HG03469 (cell line): ENCODE data around the gene ATP11A.
"Not testable (repeated sequence)": the region's sequence is repeated elsewhere in the genome, so short reads cannot be mapped to it uniquely, and the experiment has no call there.

Experiments
- ATAC-seq: cut with Tn5 transposase; IDR thresholded peaks from one replicate; pipeline ENCODE4 v1.9.1; 2021; ENCODE audit warnings: mild to moderate bottlenecking, moderate library complexity, moderate number of reproducible peaks; ENCODE audit not compliant: unreplicated experiment

The ATP11A gene

DNA sequence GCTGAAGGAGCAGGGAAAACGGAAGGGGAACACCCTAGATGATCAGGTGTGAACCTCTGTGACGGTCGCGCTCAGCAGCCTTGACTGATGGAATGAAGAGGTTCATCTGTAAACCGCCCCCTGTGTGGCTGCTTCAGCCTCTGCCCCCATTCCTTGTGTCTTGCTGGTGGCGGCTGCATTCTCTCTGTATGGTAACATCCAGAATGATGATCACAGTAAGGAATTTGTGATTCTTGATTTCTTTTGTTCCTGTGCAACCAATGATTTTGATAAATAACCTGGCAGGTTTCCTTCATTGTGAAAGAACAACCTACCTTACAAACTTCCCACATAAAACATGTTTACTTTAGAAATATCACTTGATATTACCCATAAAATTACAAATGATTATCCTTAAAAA is 160.4 kb downstream of the ATP11A start:
- ATAC-seq: no peak

DNA sequence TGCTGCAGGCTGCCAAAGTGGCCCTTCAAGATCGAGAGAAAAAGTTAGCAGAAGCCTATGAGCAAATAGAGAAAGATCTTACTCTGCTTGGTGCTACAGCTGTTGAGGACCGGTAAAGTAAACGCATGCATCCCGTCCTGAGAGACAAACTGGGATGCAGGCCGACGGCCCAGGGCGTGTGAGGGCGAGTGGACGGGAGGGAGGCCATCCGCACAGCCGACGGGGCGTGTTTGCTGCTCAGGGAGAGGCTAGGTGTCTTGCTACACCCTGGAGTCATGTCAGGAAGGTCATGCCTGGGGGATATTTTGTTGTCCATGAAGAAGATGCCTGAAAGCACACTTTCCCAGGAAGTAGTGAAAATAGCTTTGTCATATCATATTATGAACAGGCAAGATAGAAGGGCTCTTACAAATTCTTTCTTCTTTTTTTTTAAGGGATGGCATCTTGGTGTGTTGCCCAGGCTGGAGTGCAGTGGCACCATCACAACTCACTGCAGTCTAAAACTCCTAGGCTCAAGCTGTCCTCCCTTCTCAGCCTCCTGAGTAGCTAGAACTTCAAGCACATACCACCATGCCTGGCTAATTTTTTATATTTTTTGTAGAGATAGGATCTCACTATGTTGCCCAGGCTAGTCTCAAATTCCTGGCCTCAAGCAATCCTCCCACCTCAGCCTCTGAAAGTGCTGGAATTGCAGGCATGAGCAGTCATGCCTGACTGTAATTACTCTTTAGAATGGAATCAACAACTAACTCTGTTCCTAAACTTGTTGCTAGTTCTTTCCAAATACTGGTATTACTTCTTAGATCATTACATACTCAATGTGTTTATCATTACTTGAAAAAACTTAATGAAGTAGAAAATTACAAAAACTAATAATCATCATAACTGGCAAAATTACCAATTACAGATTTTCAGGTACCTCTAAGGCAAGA is 161.5 kb downstream of the ATP11A start:
- ATAC-seq: no peak

DNA sequence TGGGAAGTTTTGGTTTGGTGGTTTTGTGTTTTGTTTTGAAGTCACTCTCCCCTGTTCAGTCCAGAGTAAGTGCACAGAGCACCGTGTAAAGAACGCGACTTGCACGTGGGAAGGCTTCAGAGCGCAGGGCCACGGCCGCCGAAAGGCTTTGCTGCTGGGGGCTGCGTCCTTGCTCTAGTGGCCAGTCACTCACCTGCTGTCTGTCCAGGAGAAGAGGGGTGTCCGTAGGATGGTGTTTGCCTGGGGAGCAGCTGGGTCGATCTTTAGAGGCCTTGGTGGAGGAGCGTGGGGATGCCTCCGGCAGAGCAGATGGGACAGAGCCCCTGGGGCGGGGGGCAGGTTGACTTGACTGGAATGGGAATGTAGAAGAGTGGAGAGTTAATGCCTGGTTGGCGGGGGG is 162.6 kb downstream of the ATP11A start:
- no peak for ATAC-seq

- no peak for ATAC-seq
Observed at GRCh38 chr13:112852808-112853207, 163.0 kb downstream of the ATP11A start.

- ATAC-seq: no peak
Observed at GRCh38 chr13:112854321-112854720, 164.5 kb downstream of the ATP11A start.

DNA sequence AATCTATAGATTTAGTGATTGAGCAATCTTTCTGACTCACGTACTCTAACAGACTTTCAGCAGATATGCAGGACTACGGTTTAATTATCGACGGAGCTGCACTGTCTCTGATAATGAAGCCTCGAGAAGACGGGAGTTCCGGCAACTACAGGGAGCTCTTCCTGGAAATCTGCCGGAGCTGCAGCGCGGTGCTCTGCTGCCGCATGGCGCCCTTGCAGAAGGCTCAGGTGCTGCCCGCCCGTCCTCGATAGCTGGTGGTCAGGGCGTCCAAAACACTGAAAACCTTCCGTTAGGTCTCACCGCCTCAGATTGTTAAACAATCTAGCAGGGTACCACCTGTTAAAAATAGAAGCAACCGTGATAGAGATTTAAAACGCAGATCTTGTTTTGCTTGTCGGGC is 166.0 kb downstream of the ATP11A start:
- no peak for ATAC-seq

DNA sequence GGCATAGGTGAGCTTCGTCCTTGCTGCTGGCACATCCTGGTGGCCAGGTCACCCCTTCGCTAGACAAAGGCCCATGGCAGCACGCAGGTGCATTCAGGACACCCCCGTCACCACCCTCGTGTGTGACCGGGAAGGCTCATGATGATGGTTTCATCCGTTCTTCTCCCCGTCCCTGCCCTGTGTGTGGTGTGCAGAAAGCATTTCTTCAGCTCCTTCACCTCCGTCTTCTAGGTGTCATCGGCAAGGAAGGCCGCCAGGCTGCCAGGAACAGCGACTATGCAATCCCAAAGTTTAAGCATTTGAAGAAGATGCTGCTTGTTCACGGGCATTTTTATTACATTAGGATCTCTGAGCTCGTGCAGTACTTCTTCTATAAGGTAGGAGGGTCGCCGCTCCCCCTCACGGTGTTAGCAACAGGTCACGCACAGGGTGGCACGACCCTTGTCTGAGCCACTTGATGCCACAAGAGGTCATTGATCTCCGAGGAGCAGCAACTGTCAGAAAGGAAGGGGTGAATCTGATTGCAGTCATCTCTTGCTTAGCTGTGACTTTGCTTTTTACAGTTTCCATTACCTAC is 168.2 kb downstream of the ATP11A start:
- no peak for ATAC-seq

DNA sequence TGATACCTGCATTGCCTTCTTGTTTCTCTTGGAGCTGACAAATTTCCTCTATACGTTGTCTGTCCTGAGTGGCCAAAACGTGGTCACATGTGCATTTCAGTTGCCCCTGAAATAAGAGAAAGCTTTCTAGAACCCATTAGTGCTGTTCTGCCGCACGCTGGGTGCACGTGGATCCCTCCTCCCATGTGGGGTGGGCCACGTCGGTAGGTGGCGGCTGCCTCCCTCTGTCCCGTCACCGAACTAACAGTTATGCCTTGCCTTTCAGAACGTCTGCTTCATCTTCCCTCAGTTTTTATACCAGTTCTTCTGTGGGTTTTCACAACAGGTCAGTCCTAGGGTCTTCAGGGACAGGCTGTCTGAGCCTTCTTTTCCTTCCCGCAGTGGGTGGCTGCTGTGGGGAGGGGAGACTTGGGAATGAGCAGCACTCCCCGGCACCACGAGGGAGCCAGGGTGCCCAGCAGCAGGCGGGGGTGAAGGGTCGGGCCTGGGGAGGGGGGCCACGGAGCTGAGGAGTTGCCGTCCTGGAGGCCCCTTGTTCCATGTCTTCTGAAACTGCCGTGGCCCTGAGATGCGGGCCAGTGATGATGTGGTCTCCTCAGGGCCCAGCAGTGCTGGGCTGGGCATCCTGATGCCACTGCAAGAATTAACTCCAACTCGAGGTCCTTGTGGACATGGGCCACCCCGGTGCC is 169.4 kb downstream of the ATP11A start:
- no peak for ATAC-seq

DNA sequence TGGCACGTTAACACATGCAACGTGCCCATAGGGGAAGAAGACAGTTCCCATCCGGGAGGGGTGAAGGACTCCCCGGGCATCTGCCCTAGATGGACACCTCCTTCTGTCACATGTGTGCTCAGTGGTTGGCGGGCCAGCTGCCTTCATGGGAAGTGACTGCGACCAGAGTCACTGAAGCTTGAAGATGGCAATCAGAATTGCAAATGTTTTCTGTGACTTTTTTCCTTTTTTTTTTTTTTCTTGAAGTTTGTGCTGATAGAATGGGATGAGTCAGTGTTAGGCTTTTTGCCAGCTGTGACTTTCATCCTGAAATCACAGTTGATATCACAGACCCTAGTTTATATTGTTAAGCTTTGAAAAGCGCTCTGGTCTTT is 170.0 kb downstream of the ATP11A start:
- ATAC-seq: peak; percentile 91

GRCh38 chr13:112861876-112862615 is 172.2 kb downstream of the ATP11A start:
- no peak for ATAC-seq

- not testable (repeated sequence) for ATAC-seq
Observed at GRCh38 chr13:112863356-112863755, 173.5 kb downstream of the ATP11A start.

- not testable (repeated sequence) for ATAC-seq
Observed at GRCh38 chr13:112865478-112865877, 175.6 kb downstream of the ATP11A start.

GRCh38 chr13:112867301-112867711 is 177.5 kb downstream of the ATP11A start:
- ATAC-seq: no peak

DNA sequence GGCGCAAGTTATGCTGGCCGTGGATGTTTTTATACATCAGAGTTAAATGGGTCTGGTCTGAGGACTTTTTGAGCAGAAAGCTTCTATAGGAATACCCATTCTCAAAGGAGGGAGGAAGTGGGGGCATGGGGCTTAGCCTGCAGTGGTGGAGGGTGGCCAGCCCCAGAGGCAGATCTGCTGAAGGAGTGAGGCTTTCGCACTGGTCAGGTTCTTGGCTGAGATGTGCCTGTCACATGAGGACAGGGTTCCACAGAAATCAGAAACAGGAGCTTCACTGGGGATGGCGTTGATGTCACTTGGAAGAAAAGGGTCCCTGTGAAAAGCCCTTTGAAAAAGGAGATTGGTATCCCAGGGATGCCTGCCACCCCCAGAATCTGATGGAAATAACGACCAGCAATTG is 178.5 kb downstream of the ATP11A start:
- no peak for ATAC-seq

DNA sequence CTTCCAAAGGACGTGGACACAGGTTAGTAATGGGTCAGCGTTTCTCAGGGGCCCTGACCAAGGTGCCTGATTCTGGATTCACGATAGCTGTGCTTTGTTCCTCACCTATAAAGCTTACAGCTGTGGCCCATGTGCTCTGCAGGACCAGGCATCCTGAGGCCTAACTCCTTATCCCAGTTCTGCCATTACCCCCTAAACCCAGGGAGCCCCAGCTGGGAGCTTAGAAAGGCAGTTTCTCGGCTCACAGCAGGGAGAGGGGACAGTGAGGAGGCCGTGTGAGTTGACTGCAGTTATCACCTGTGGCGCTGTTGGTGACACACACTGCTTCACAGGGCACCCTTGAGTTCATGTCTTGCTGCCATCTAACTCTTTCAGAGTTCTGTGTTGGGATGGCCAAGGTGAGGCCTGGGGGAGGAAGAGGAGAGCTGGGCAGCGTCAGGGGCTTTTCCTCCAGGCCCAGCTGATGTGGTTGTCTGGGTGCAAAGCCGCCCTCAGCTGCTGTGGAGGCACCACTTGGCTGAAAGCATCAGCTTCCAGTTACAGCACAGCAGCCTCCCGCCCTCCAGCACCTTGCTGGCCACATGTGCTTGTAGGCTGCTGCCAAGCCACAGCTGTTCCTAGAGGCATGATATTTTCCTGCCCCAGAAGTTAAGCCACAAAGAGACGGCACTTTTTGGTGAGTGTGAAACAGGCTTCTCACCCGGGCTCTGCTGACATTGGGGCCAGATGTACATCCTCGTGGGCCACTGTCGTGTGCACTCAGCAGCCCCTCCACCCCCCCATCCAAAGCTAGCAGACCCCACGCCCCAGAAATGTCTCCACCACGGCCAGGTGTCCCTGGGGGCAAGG is 179.6 kb downstream of the ATP11A start:
- no peak for ATAC-seq

- ATAC-seq: no peak
Observed at GRCh38 chr13:112870051-112870331, 180.2 kb downstream of the ATP11A start.

DNA sequence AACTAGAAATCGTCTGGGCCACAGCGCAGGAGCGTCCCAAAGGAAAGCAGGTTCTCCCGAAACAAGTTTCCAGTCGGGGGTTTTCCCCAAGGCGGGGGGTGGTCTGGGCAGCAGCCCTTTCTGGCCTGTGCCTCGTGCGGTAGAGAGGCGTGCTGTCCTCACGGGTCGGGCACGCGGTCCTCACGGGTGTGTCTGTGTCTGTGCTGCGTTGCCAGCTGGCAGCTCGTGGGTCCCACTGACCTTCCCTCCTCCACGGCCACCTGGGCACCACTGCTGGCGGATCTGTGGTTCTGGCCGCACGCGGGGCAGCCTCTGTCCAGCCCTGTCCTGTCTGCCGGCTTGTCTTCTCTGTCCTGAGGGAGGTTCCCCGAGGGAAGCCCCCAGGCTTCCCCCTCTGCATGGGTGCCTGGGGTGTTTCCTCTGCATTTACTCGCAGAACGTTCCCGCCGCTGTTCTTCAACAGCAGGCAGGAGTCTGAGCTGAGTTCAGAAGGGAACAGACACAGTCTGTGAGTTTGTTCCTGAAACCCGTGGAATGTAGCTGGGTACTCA is 181.0 kb downstream of the ATP11A start:
- no peak for ATAC-seq

GRCh38 chr13:112871742-112872141 is 181.9 kb downstream of the ATP11A start:
- no peak for ATAC-seq

DNA sequence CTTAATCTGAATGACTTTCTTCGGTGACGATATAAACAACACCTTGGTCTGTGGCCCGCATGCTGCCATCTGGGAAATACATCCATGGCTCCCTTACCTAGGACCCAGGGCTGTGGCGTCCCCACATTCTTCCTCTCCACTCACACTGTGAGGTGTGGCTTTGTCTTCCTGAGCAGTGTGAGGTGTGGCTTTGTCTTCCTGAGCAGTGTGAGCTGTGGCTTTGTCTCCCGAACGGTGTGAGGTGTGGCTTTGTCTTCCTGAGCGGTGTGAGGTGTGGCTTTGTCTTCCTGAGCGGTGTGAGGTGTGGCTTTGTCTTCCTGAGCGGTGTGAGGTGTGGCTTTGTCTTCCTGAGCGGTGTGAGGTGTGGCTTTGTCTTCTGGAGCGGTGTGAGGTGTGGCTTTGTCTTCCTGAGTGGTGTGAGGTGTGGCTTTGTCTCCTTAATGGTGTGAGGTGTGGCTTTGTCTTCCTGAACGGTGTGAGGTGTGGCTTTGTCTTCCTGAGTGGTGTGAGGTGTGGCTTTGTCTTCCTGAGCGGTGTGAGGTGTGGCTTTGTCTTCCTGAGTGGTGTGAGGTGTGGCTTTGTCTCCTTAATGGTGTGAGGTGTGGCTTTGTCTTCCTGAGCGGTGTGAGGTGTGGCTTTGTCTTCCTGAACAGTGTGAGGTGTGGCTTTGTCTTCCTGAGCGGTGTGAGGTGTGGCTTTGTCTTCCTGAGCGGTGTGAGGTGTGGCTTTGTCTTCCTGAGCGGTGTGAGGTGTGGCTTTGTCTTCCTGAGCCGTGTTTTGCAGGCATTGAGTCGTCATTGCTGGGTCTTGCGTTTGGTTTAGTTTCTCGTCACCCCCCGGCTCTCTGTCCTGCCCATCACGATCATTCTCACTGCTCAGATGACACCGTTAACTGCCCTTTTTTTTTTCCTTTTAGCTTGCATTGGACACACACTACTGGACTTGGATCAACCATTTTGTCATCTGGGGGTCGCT is 183.1 kb downstream of the ATP11A start:
- ATAC-seq: not testable (repeated sequence)
